H9 (cell line): Measurements from ENCODE around the gene FUT6. TPM values are rescaled to one million over a fixed set of nuclear protein-coding genes. Genes with fewer than 3 reads are reported as not detected.

Source experiments
- DNase-seq: peaks from one replicate; pipeline ENCODE4 v3.0.0-alpha.2; 2017
- H2AFZ ChIP-seq: one replicate; pipeline ENCODE4 v1.6.1; 2013; ENCODE audit warnings: mild to moderate bottlenecking, low read length, control low read depth, moderate library complexity
- H2AK5ac ChIP-seq: 2 replicates; pipeline ENCODE4 v1.6.1; 2013; ENCODE audit warnings: low read length, control low read depth, mixed read lengths; ENCODE audit not compliant: insufficient read length
- H2BK120ac ChIP-seq: one replicate; pipeline ENCODE4 v1.6.1; 2013; ENCODE audit warnings: low read depth, mild to moderate bottlenecking, low read length, control low read depth, inconsistent platforms; ENCODE audit not compliant: poor library complexity, severe bottlenecking
- H2BK12ac ChIP-seq: 2 replicates; pipeline ENCODE4 v1.6.1; 2013; ENCODE audit warnings: low read length, control low read depth, mixed read lengths, low read depth; ENCODE audit not compliant: insufficient read length
- H2BK15ac ChIP-seq: 2 replicates; pipeline ENCODE4 v1.6.1; 2013; ENCODE audit warnings: low read depth, low read length, control low read depth
- H2BK20ac ChIP-seq: one replicate; pipeline ENCODE4 v1.6.1; 2013; ENCODE audit warnings: low read depth, mild to moderate bottlenecking, low read length, control low read depth, inconsistent platforms; ENCODE audit not compliant: poor library complexity, severe bottlenecking
- H2BK5ac ChIP-seq: 2 replicates; pipeline ENCODE4 v1.6.1; 2013; ENCODE audit warnings: low read length, control low read depth, mixed read lengths; ENCODE audit not compliant: insufficient read length
- H3K14ac ChIP-seq: 2 replicates; pipeline ENCODE4 v1.6.1; 2013; ENCODE audit warnings: low read length, control low read depth; ENCODE audit not compliant: insufficient read depth
- H3K18ac ChIP-seq: 2 replicates; pipeline ENCODE4 v1.6.1; 2013; ENCODE audit warnings: low read depth, mild to moderate bottlenecking, mixed read lengths, low read length, control low read depth; ENCODE audit not compliant: insufficient read length
- H3K23ac ChIP-seq: 2 replicates; pipeline ENCODE4 v1.6.1; 2013; ENCODE audit warnings: low read length, control low read depth, mixed read lengths, low read depth; ENCODE audit not compliant: insufficient read length
- H3K23me2 ChIP-seq: 2 replicates; pipeline ENCODE4 v1.6.1; 2013; ENCODE audit warnings: low read depth, mild to moderate bottlenecking, mixed read lengths, low read length, control low read depth; ENCODE audit not compliant: insufficient read length, poor library complexity, severe bottlenecking
- H3K27ac ChIP-seq: 2 replicates; pipeline ENCODE4 v1.5.1; 2013; ENCODE audit warnings: low read length, control low read depth, mixed read lengths, low read depth; ENCODE audit not compliant: insufficient read length
- H3K27me3 ChIP-seq: 2 replicates; pipeline ENCODE4 v1.6.1; 2013; ENCODE audit warnings: low read length, control low read depth, inconsistent platforms; ENCODE audit not compliant: insufficient read depth
- H3K4ac ChIP-seq: 2 replicates; pipeline ENCODE4 v1.6.1; 2013; ENCODE audit warnings: low read depth, mild to moderate bottlenecking, control low read depth, inconsistent platforms, low read length, moderate library complexity
- H3K4me1 ChIP-seq: 2 replicates; pipeline ENCODE4 v1.6.1; 2013; ENCODE audit warnings: low read length, control low read depth, inconsistent platforms; ENCODE audit not compliant: insufficient read depth
- H3K4me2 ChIP-seq: 2 replicates; pipeline ENCODE4 v1.6.1; 2013; ENCODE audit warnings: low read length, control low read depth, mixed read lengths; ENCODE audit not compliant: insufficient read length, insufficient read depth
- H3K56ac ChIP-seq: 2 replicates; pipeline ENCODE4 v1.6.1; 2013; ENCODE audit warnings: low read depth, mild to moderate bottlenecking, mixed read lengths, low read length, control low read depth; ENCODE audit not compliant: insufficient read length
- H3K79me1 ChIP-seq: 2 replicates; pipeline ENCODE4 v1.6.1; 2013; ENCODE audit warnings: low read depth, mild to moderate bottlenecking, moderate library complexity, low read length, control low read depth, inconsistent platforms; ENCODE audit not compliant: insufficient read depth, poor library complexity, severe bottlenecking
- H3K79me2 ChIP-seq: 2 replicates; pipeline ENCODE4 v1.6.1; 2013; ENCODE audit warnings: low read length, control low read depth, inconsistent platforms; ENCODE audit not compliant: insufficient read depth
- H3K9ac ChIP-seq: 2 replicates; pipeline ENCODE4 v1.6.1; 2013; ENCODE audit warnings: low read length, control low read depth, mixed read lengths; ENCODE audit not compliant: insufficient read length; ENCODE audit errors: extremely low read depth
- H3K9me3 ChIP-seq: one replicate; pipeline ENCODE4 v1.6.1; 2013; ENCODE audit warnings: low read depth, low read length, inconsistent platforms; ENCODE audit not compliant: control insufficient read depth
- H3T11ph ChIP-seq: one replicate; pipeline ENCODE4 v1.6.1; 2013; ENCODE audit warnings: mild to moderate bottlenecking, low read length, control low read depth, inconsistent platforms
- H4K20me1 ChIP-seq: one replicate; pipeline ENCODE4 v1.6.1; 2013; ENCODE audit not compliant: control insufficient read depth, insufficient read length, insufficient read depth
- H4K5ac ChIP-seq: 2 replicates; pipeline ENCODE4 v1.6.1; 2013; ENCODE audit warnings: low read depth, mild to moderate bottlenecking, mixed read lengths, low read length, control low read depth; ENCODE audit not compliant: insufficient read length
- H4K8ac ChIP-seq: replicated peaks from 2 replicates; pipeline ENCODE4 v1.6.1; 2013; ENCODE audit warnings: low read length, control low read depth, mixed read lengths, low read depth; ENCODE audit not compliant: insufficient read length
- H4K91ac ChIP-seq: 2 replicates; pipeline ENCODE4 v1.6.1; 2013; ENCODE audit warnings: low read depth, mild to moderate bottlenecking, moderate library complexity, mixed read lengths, low read length, control low read depth; ENCODE audit not compliant: insufficient read length
- H3K27ac Mint-ChIP-seq, 3 experiments: 2 replicates in 2 of 3; 3 replicates in 1 of 3; pipeline ENCODE4 v1.8.0; 2020 to 2021; ENCODE audit warnings: mixed read lengths in 3 of 3, mild to moderate bottlenecking in 1 of 3, moderate library complexity in 1 of 3
- H3K27me3 Mint-ChIP-seq: 2 replicates; pipeline ENCODE4 v1.8.0; 2021; ENCODE audit warnings: low read depth, mild to moderate bottlenecking, moderate library complexity, mixed read lengths
- H3K36me3 Mint-ChIP-seq, 3 experiments: 2 replicates in 2 of 3; 3 replicates in 1 of 3; pipeline ENCODE4 v1.8.0; 2020 to 2021; ENCODE audit warnings: low read depth in 3 of 3, mixed read lengths in 3 of 3; ENCODE audit not compliant: insufficient read depth in 1 of 3
- H3K4me1 Mint-ChIP-seq, 2 experiments: 2 replicates each; pipeline ENCODE4 v1.8.0; 2020; ENCODE audit warnings: mixed read lengths in 2 of 2
- H3K4me3 Mint-ChIP-seq, 2 experiments: 2 replicates in 1 of 2; 3 replicates in 1 of 2; pipeline ENCODE4 v1.8.0; 2020 to 2021; ENCODE audit warnings: mild to moderate bottlenecking in 2 of 2, mixed read lengths in 2 of 2, moderate library complexity in 1 of 2
- H3K9me3 Mint-ChIP-seq, 2 experiments: 2 replicates in 1 of 2; 3 replicates in 1 of 2; pipeline ENCODE4 v1.8.0; 2020; ENCODE audit warnings: mild to moderate bottlenecking in 2 of 2, mixed read lengths in 2 of 2, moderate library complexity in 1 of 2
- WGBS: extraction: QIAGEN DNeasy Blood & Tissue Kit; methylation state at CpG from one replicate; pipeline ENCODE4 v1.1.7; 2013; ENCODE audit warnings: missing lambda C conversion rate, low lambda C conversion rate, mixed read lengths; ENCODE audit not compliant: insufficient read length; ENCODE audit errors: extremely low coverage; 5-methylcytosine and 5-hydroxymethylcytosine counted together
- total RNA-seq: library from RNA; stranded (reverse); gene quantifications from 2 replicates; pipeline ENCODE4 v1.2.1, GENCODE V29; 2021
- TF ChIP-seq, protein P1 (sequence below): fragments of 200-600 bp; sonication (generic); conservative IDR thresholded peaks from 3 replicates; pipeline ENCODE4 v1.8.0; 2021; ENCODE audit warnings: antibody characterized with exemption, mild to moderate bottlenecking

Gene FUT6
- total RNA-seq, 1 experiment from 2014 or later, result 0.13 TPM

DNA sequence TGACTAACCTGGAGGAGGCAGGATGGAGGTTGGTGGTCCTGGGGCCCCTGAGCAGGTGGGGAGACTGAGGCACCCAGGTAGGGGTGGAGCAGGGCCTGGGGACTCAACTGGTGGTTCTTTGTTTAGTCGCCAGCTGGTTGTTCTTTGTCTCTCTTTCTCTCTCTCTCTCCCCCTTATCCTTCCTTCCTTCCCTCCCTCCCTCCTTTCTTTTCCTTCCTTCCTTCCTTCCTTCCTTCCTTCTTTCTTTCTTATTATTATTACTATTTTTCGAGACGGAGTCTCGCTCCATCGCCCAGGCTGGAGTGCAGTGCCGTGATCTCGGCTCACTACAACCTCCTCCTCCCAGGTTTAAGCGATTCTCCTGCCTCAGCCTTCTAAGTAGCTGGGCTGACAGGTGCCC, 41.3 kb downstream of the FUT6 start:
- H3K4me1 Mint-ChIP-seq, result peaks cover 3 to 8% of the 10 kb centered on the region in 2 experiments
- no peak overlapping the region for H3T11ph ChIP-seq
- TF ChIP-seq, protein P1, sequence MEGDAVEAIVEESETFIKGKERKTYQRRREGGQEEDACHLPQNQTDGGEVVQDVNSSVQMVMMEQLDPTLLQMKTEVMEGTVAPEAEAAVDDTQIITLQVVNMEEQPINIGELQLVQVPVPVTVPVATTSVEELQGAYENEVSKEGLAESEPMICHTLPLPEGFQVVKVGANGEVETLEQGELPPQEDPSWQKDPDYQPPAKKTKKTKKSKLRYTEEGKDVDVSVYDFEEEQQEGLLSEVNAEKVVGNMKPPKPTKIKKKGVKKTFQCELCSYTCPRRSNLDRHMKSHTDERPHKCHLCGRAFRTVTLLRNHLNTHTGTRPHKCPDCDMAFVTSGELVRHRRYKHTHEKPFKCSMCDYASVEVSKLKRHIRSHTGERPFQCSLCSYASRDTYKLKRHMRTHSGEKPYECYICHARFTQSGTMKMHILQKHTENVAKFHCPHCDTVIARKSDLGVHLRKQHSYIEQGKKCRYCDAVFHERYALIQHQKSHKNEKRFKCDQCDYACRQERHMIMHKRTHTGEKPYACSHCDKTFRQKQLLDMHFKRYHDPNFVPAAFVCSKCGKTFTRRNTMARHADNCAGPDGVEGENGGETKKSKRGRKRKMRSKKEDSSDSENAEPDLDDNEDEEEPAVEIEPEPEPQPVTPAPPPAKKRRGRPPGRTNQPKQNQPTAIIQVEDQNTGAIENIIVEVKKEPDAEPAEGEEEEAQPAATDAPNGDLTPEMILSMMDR, result no peak

More for the DNA sequence above, 41.3 kb downstream of the FUT6 start:
- Histone ChIP-seq H4K5ac (no peak overlapping the region), H4K91ac (no peak overlapping the region), H3K27ac (no peak overlapping the region), H3K9me3 (no peaks in the 10 kb centered on the region), H2BK15ac (no peak overlapping the region), H3K4ac (no peak overlapping the region), H3K56ac (no peak overlapping the region), H2BK12ac (no peak overlapping the region), H3K79me1 (no peaks in the 10 kb centered on the region), H2AFZ (no peak overlapping the region), H3K27me3 (no peaks in the 10 kb centered on the region), H3K4me1 (no peaks in the 10 kb centered on the region), H4K8ac (no peak overlapping the region), H2AK5ac (no peak overlapping the region), H2BK20ac (no peak overlapping the region), H3K23ac (no peak overlapping the region), H3K4me2 (no peak overlapping the region), H3K9ac (no peak overlapping the region), H3K79me2 (no peaks in the 10 kb centered on the region), H2BK5ac (no peak overlapping the region), H3K14ac (no peak overlapping the region; the same call in 1 of the 2 replicates), H2BK120ac (no peak overlapping the region), H3K23me2 (no peaks in the 10 kb centered on the region), H4K20me1 (no peaks in the 10 kb centered on the region), H3K18ac (no peak overlapping the region)
- WGBS, result 100% methylated on average over 1 of the region's 8 CpGs
- Mint-ChIP-seq H3K4me3 (no peak overlapping the region), H3K36me3 (peaks cover 0 to 4% (median 0%) of the 10 kb centered on the region in 3 experiments; a peak in 2 of 7 replicates), H3K9me3 (peaks cover 0 to 4% of the 10 kb centered on the region in 2 experiments; a peak in 3 of 5 replicates), H3K27ac (no peak overlapping the region), H3K27me3 (peaks cover 34% of the 10 kb centered on the region)
- no peak for DNase-seq
